ENCODE results near the gene DRGX. TPM values are rescaled to one million over a fixed set of nuclear protein-coding genes. Genes with fewer than 3 reads are reported as not detected.

DRGX gene
- total and polyA plus RNA-seq, 2 of the 4 experiments (the other 2 are of a cell fraction), result not detected

DNA sequence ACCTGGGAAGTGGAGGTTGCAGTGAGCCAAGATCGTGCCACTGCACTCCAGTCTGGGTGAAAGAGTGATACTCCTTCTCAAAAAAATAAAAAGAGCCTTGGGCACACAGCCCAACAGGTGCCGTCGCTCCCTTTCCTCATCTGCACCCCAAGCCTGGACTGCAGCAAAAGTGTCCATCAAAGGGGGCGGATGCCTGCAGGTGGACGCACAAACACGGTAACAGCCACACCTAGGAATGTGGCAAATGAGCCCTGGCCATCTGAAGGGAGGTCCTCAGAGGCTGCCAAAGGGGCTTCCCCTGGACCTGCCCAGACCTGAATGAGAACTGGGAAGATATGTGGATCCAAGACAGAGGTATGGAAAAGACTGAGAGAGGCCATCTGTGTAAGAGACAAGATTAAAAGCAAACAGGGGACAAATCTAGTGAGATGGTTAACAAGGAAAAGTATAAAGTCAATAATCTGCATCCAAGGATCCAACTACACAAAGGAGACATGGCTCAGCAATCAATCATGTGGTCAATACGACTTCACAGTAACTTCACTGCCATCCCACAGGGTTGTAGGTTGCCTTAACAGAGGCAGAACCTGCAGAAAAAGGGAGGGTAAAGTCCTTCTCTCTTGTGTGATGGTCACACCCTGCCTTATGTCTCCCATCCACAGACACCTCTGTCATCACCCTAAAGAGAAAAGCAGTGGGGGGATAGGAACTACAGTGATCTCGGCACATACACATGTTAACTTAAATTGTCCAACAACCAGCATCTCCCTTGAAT lies 25.4 kb downstream of the DRGX start:
- TF ChIP-seq RCOR1 (IDR thresholded peaks at IDR 0.05; ENCODE audit: insufficient replicate concordance, low read length), result no peak
- TF ChIP-seq, protein P1, sequence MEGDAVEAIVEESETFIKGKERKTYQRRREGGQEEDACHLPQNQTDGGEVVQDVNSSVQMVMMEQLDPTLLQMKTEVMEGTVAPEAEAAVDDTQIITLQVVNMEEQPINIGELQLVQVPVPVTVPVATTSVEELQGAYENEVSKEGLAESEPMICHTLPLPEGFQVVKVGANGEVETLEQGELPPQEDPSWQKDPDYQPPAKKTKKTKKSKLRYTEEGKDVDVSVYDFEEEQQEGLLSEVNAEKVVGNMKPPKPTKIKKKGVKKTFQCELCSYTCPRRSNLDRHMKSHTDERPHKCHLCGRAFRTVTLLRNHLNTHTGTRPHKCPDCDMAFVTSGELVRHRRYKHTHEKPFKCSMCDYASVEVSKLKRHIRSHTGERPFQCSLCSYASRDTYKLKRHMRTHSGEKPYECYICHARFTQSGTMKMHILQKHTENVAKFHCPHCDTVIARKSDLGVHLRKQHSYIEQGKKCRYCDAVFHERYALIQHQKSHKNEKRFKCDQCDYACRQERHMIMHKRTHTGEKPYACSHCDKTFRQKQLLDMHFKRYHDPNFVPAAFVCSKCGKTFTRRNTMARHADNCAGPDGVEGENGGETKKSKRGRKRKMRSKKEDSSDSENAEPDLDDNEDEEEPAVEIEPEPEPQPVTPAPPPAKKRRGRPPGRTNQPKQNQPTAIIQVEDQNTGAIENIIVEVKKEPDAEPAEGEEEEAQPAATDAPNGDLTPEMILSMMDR (conservative IDR thresholded peaks at IDR 0.05; ENCODE audit: low read depth, low read length), result no peak
- TF ChIP-seq CHD1 (IDR thresholded peaks at IDR 0.05; ENCODE audit: low read depth, low read length), result no peak
- Histone ChIP-seq H2AK5ac (ENCODE audit: low read depth, low read length) (no peak overlapping the region), H2BK120ac (ENCODE audit: low read depth, low read length) (no peak overlapping the region), H3K27ac (ENCODE audit: insufficient read depth, low read length) (no peak overlapping the region), H4K5ac (ENCODE audit: low read depth, low read length) (no peak overlapping the region), H3K4me3 (ENCODE audit: insufficient read depth, low read depth, low read length) (no peak overlapping the region), H2AK9ac (replicated peaks; ENCODE audit: low read depth, low read length, poor library complexity) (no peak overlapping the region), H3K9me1 (ENCODE audit: insufficient read depth, low read length) (no peaks in the 10 kb centered on the region), H2BK5ac (ENCODE audit: low read depth, low read length, poor library complexity, severe bottlenecking) (no peak overlapping the region), H2BK15ac (ENCODE audit: low read depth, low read length) (no peak overlapping the region), H4K8ac (ENCODE audit: low read depth in 2 of 2, low read length in 2 of 2) (no peak overlapping the region), H4K20me1 (ENCODE audit: insufficient read depth, low read length) (no peaks in the 10 kb centered on the region), H3K56ac (ENCODE audit: extremely low read depth, insufficient read depth, low read length) (no peak overlapping the region), H3K9ac (ENCODE audit: low read depth, low read length) (no peak overlapping the region), H3K9me3 (ENCODE audit: control insufficient read depth, insufficient read depth, low read length) (no peaks in the 10 kb centered on the region), H3K4me1 (ENCODE audit: control insufficient read depth, insufficient read depth, low read length) (no peaks in the 10 kb centered on the region), H3K36me3 (ENCODE audit: control insufficient read depth, insufficient read depth, low read length) (no peaks in the 10 kb centered on the region), H3K23ac (ENCODE audit: low read depth, low read length) (no peak overlapping the region), H3K14ac (replicated peaks; ENCODE audit: low read depth, low read length) (no peak overlapping the region), H3K4ac (ENCODE audit: low read depth, low read length) (no peak overlapping the region), H2AFZ (replicated peaks; ENCODE audit: low read length, poor library complexity) (no peak overlapping the region), H3K79me1 (ENCODE audit: low read depth in 1 of 2, low read length in 2 of 2) (no peaks in the 10 kb centered on the region), H3K4me2 (ENCODE audit: low read depth, low read length) (no peak overlapping the region), H3K27me3 (ENCODE audit: control insufficient read depth, insufficient read depth, low read length) (peaks cover 14% of the 10 kb centered on the region), H2BK20ac (ENCODE audit: low read depth, low read length) (no peak overlapping the region), H4K91ac (ENCODE audit: insufficient read depth, low read depth, low read length) (no peak overlapping the region), H3K18ac (ENCODE audit: low read depth, low read length) (no peak overlapping the region)
- POLR2A ChIA-PET (ENCODE audit: unreplicated experiment), result no interaction called here
- no TSS peak for BruUV-seq (replicated peaks)
- CTCF ChIA-PET, result no interaction called here
- intact Hi-C loops (cut with micrococcal nuclease) (no loop called here), in situ Hi-C loops (cut with MboI; ENCODE audit: low sequenced_read_pairs) (no loop called here), dilution Hi-C loops (cut with HindIII; ENCODE audit: low sequenced_read_pairs, unreplicated experiment) (no loop called here)
- DNase-seq (no peak), ATAC-seq (ENCODE audit: low read depth) (no peak)
- WGBS, 2 experiments (ENCODE audit: extremely low coverage in 2 of 2, insufficient read length in 1 of 2), result no CpG with 5 or more reads among the region's 8 CpGs

Data from IMR-90 (cell line).